ENCODE data around the gene COL4A3. TPM values are rescaled to one million over a fixed set of nuclear protein-coding genes. Genes with fewer than 3 reads are reported as not detected.
A peak's percentile ranks its signal among the peaks of the same experiment; 100 is the strongest.

COL4A3 gene
- total RNA-seq (2014; rRNA removed; shearing (Covaris generic)), result 0.03 and 0.34 TPM in 2 replicates

DNA sequence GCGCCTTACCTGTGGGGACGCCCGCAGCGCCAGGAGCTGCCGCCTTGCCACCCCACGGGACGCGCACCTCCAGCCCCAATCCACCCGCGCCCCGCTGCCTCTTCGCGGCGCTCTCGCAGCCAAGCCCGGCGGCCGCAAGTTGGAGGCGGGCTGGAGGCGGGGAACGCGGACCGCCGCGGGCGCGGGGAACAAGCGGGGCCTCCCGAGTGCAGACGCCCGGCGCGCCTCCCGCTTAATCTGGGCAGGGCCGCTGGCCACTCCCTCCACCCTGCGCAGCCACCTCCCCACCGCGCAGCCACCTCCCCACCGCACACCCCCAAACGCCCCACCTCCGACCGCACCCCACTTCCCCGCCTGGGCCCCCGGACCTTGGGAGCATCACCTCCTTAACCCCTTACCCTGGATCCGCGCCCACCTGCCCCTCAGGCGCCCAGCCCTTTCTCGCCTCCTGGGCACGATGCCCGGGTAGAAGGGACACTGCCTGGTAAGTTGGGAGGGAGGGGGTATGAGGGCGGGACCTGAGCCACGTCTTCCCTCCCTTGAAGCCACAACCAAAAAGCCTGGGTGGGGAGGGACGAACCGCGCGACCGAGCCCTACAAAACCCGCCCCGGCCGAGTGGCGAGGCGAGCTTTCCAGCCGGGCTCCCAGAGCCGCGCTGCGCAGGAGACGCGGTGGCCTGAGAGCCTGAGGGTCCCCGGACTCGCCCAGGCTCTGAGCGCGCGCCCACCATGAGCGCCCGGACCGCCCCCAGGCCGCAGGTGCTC, at the start of gene COL4A3, which contains the start of gene COL4A4:
COL4A3 (plus strand) TSS at position 627 of the 765 bp plus-strand sequence; CDS start at position 730, 103 bp downstream.
COL4A4 (minus strand) TSS at position 208 of the 765 bp plus-strand sequence. CDS start 16,722 bp downstream, outside the sequence.
- Histone ChIP-seq H3K27me3 (no peaks in the 10 kb centered on the region), H3K4me1 (no peaks in the 10 kb centered on the region), H3K36me3 (no peaks in the 10 kb centered on the region), H3K27ac (no peak within 1 kb of the TSS), H3K4me3 (no peak within 1 kb of the TSS), H3K9me3 (replicated peaks) (no peaks in the 10 kb centered on the region)
- no peak for DNase-seq

DNA sequence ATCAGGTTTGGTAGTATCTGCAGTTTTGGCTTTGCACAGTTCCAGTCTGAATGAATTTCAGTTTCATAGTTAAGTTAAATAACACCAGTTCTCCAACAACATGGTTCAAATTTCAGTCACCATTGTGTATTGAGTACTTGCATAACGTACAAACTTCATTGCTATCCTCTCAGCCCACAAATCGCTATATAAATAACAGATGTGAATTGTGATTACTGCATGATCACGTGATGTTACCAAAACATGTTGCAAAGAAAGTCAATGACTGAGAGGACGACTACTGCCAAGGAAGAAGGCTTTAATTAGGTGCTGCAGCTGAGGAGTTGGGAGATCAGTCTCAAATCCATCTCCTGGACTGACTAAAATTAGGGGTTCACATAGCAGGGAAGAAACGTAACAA, 48.7 kb upstream of the COL4A3 start:
- no peaks in the 10 kb centered on the region for H3K36me3 ChIP-seq
- no peaks in the 10 kb centered on the region for H3K27me3 ChIP-seq
- H3K4me3 ChIP-seq, result no peak overlapping the region
- DNase-seq, result no peak
- no peaks in the 10 kb centered on the region for H3K4me1 ChIP-seq
- H3K9me3 ChIP-seq (replicated peaks), result no peaks in the 10 kb centered on the region
- no peak overlapping the region for H3K27ac ChIP-seq

DNA sequence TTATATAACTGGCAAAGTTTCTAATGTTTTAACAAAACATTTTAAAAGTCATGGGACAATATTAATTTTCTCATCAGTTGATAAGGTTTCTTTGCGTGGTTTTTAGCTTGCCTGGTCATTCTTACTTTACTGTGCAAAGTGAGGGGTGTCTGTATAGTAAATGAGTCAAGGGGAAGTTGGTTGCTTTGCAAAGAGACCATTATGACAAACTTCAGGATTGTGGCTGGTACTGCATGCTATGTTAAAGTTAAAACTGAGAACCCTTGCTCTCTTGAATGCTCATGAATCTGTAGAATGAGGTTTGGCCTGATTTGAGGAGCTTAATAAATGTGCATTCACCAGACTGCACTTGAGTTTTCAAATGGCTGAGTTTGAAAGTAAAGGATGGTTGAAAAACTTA, 47.4 kb upstream of the COL4A3 start:
- DNase-seq, result no peak
- H3K36me3 ChIP-seq, result no peaks in the 10 kb centered on the region

DNA sequence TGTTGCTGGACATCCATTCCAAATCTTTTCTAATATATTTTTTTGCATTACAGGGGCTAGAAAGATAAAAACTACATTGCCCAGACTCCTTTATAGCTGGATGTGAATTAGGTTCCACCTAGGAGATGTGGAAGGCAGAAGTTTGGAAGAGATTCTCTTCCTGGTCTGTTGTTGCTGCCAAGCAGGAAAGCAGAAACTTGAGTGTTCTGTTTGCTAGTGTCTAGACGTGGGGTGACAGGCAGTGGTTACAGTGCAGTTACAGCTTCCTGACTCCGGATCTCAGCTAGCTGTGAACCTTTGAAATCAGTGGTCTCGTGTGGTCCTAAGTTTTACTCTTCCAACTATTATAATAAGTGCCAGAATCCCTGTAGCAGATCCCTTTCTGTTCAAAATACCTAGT, 46.6 kb upstream of the COL4A3 start:
- no peaks in the 10 kb centered on the region for H3K9me3 ChIP-seq (replicated peaks)
- no peak for DNase-seq
- no peak overlapping the region for H3K27ac ChIP-seq
- H3K36me3 ChIP-seq, result no peaks in the 10 kb centered on the region
- no peak overlapping the region for H3K4me3 ChIP-seq
- H3K27me3 ChIP-seq, result no peaks in the 10 kb centered on the region
- no peaks in the 10 kb centered on the region for H3K4me1 ChIP-seq

More for the DNA sequence above, 47.4 kb upstream of the COL4A3 start:
- H3K27ac ChIP-seq, result no peak overlapping the region
- no peaks in the 10 kb centered on the region for H3K4me1 ChIP-seq
- no peaks in the 10 kb centered on the region for H3K27me3 ChIP-seq
- no peaks in the 10 kb centered on the region for H3K9me3 ChIP-seq (replicated peaks)
- H3K4me3 ChIP-seq, result no peak overlapping the region

DNA sequence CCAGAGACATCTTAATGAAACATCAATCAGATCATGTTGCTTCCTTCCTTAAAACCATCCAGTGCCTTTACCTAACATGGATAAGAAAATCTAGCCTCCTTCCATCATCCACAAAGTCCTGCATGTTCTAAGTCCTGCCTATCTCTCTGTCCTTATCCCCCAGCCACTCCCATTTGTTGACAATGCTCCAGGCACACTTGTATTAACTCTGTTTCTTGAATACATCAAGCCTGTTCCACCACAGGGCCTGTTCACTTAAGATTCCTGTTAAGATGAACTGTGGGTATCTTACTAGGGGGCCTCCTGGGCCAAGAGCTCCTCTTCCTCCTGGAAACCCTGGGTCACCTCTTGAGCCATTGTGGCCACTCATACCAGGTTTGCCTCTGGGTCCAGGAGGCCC, 46.1 kb upstream of the COL4A3 start:
- Histone ChIP-seq H3K27me3 (no peaks in the 10 kb centered on the region), H3K27ac (no peak overlapping the region), H3K9me3 (replicated peaks) (no peaks in the 10 kb centered on the region), H3K4me1 (no peaks in the 10 kb centered on the region), H3K36me3 (no peaks in the 10 kb centered on the region), H3K4me3 (no peak overlapping the region)
- no peak for DNase-seq

DNA sequence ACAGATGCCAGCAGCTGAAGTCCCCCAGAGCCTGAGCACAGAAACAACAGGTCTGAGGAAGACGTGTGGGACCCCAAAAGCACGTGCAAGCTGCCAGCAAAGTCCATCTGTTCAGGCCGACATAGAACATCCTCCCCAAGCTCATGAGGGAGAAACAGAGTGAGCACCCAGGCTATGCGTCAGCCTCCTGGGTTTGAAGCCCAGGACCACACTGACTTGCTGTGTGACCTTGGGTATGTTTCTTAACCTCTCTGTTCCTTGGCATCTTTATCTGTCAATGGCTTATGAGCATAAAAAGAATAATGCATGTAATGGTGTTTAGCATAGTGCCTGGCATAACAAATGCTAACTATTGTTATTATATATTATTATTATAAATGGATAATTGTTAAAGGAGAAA, 40.7 kb upstream of the COL4A3 start:
- H3K9me3 ChIP-seq (replicated peaks), result no peaks in the 10 kb centered on the region
- H3K27me3 ChIP-seq, result no peaks in the 10 kb centered on the region
- no peak overlapping the region for H3K27ac ChIP-seq
- no peak overlapping the region for H3K4me3 ChIP-seq
- H3K4me1 ChIP-seq, result no peaks in the 10 kb centered on the region; the same call in 1 of the 2 replicates
- DNase-seq, result no peak
- H3K36me3 ChIP-seq, result no peaks in the 10 kb centered on the region

DNA sequence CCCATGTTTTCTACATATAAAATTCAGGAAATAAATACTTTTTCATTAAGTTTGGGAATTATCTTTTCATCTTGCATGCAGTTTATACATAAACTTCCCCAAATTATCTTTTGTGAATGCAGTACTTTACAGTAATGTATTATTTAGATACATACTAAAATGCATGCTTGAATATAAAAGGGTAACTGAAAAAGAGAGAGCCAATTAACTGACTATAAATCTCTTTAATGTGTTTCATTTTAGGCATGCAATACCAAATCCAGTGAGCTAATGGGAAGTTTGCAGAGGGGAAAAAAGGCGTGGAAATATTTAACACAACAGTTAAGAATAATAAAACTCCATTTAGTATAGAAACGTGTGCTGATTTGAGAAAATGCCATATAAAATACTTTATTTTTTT, 39.6 kb upstream of the COL4A3 start:
- Histone ChIP-seq H3K27me3 (no peaks in the 10 kb centered on the region), H3K36me3 (no peaks in the 10 kb centered on the region), H3K4me3 (no peak overlapping the region), H3K27ac (no peak overlapping the region), H3K9me3 (replicated peaks) (no peaks in the 10 kb centered on the region), H3K4me1 (no peaks in the 10 kb centered on the region; the same call in 1 of the 2 replicates)
- no peak for DNase-seq

DNA sequence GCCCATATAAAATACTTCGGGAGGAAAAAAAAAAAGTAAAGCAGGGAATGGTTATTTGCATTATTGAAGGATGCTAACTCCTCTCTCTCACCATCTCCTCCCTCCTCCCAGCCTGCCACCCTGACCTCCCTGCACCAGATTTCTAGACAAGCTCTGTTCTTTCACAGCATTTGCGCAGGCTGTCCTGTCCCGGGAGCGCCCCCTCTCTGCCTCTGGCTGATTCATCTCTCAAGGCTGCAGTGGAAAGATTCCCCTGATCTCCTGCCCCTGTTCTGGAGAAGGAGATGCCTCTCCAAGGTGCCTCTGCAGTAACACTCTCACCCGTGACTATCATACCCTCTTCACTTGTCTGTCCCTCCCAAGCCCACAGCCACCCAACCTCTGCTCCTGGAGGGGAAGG, 38.9 kb upstream of the COL4A3 start:
- Histone ChIP-seq H3K36me3 (no peaks in the 10 kb centered on the region), H3K4me3 (no peak overlapping the region), H3K27me3 (no peaks in the 10 kb centered on the region), H3K4me1 (no peaks in the 10 kb centered on the region; the same call in 1 of the 2 replicates), H3K27ac (no peak overlapping the region), H3K9me3 (replicated peaks) (no peaks in the 10 kb centered on the region)
- peak in 1 of 2 experiments; percentile 14 for DNase-seq

DNA sequence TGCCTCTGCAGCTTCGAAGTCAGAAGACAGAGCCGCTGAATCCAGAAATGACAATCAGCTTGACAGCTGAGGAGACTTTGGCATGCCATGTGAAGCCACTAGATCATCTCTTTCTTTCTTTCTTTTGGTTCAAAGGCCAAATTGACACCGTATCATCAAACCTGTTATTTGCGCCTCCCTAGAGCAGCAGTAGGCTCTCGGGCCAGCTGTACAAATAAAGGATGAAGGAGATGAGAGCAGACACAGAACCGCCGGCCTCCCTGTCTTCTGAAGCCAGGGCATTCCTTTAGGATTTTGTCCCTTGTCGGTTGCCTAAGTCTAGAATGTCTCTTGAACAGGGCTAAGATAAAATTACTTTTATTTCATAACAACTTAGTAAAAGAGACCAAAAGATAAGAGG, 37.2 kb upstream of the COL4A3 start:
- Histone ChIP-seq H3K4me3 (no peak overlapping the region), H3K27ac (no peak overlapping the region), H3K36me3 (no peaks in the 10 kb centered on the region), H3K9me3 (replicated peaks) (no peaks in the 10 kb centered on the region), H3K27me3 (no peaks in the 10 kb centered on the region), H3K4me1 (no peaks in the 10 kb centered on the region; the same call in 1 of the 2 replicates)
- peak; percentile 54 to 70 for DNase-seq

DNA sequence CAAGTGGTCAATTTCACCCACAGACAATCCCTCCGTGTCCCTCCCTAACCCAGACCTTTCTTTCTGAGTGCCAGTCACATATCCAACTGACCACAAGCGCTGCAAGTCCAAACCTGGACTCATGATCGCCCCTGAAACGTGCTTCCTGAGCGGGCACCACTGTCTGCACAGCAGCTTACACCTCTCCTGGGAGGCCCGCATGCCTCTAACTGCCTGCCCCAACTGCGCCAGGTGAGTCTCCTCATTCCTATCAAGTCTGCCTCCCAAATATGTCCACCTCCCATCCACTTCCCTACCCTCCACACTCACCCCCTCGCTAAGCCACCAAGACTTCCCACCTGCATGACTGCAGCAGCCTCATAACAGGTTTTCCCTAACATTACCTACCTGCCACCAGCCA, 33.8 kb upstream of the COL4A3 start:
- H3K4me3 ChIP-seq, result no peak overlapping the region
- no peaks in the 10 kb centered on the region for H3K27me3 ChIP-seq
- H3K36me3 ChIP-seq, result no peaks in the 10 kb centered on the region
- H3K4me1 ChIP-seq, result peaks cover 15% of the 10 kb centered on the region
- no peak overlapping the region for H3K27ac ChIP-seq
- H3K9me3 ChIP-seq (replicated peaks), result no peaks in the 10 kb centered on the region
- DNase-seq, result no peak

DNA sequence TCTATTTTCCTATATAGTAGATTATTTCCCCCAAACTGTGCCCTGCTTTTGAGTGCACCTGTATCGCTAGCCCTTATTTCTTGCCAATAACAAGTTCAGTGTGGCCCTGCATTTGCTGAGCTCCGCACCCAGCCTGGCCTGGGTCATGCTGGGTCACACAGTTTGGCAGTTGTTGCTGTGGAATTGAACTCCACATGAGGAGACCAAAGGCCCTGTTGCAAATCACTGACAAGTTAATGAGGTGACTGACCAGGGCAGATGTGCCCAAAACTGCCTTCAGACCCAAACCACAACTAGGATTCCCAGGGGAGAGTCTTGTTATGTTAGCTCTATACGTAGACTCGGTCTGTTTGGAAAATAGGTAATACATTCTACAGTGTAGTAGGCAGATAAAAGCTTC, 31.4 kb upstream of the COL4A3 start:
- Histone ChIP-seq H3K27me3 (no peaks in the 10 kb centered on the region), H3K4me1 (peaks cover 18% of the 10 kb centered on the region), H3K36me3 (no peaks in the 10 kb centered on the region), H3K9me3 (replicated peaks) (no peaks in the 10 kb centered on the region), H3K27ac (no peak overlapping the region), H3K4me3 (no peak overlapping the region)
- peak; percentile 90 to 98 for DNase-seq

DNA sequence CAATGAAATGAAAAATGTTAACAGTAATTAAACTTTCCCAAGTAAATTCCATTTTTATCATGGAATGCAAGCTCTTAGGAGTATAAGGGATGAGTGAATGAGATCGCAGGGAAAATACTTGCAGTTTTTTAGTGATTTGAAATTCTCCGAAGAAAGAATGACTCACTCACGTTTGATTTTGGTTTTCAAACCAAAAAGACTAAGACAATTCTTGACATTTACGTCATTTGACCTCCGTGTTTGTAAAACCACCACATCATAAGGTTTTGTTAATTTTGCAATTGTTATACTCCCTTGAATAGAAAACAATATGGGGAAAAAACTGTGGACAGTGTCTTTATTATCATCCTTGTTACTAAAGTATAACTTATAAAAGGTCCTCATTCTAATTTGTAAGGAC, 29.8 kb upstream of the COL4A3 start:
- H3K4me3 ChIP-seq, result no peak overlapping the region
- H3K27ac ChIP-seq, result no peak overlapping the region
- no peaks in the 10 kb centered on the region for H3K27me3 ChIP-seq
- no peak for DNase-seq
- H3K9me3 ChIP-seq (replicated peaks), result no peaks in the 10 kb centered on the region
- H3K36me3 ChIP-seq, result no peaks in the 10 kb centered on the region
- H3K4me1 ChIP-seq, result peaks cover 18% of the 10 kb centered on the region

DNA sequence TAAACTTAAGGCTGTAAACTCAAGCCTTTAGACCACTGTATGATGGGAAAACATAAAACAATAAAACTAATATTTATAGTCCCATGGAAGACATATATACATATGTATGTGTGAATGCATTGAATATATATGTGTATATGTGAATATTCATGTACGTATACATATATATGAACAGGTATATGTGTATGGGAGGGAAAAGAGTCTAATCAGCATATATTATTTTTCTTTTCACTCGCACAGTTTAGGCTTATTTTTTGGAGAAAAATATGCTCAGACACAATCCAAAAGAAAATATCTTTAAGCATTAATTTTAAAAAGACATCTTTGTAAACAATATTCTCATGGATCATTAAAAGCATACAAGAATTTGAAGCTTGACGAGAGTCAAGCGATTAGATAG, 23.1 kb upstream of the COL4A3 start:
- no peak for DNase-seq
- H3K27ac ChIP-seq, result no peak overlapping the region
- H3K4me3 ChIP-seq, result no peak overlapping the region
- H3K27me3 ChIP-seq, result no peaks in the 10 kb centered on the region
- H3K36me3 ChIP-seq, result no peaks in the 10 kb centered on the region
- H3K4me1 ChIP-seq, result no peaks in the 10 kb centered on the region
- H3K9me3 ChIP-seq (replicated peaks), result no peaks in the 10 kb centered on the region

DNA sequence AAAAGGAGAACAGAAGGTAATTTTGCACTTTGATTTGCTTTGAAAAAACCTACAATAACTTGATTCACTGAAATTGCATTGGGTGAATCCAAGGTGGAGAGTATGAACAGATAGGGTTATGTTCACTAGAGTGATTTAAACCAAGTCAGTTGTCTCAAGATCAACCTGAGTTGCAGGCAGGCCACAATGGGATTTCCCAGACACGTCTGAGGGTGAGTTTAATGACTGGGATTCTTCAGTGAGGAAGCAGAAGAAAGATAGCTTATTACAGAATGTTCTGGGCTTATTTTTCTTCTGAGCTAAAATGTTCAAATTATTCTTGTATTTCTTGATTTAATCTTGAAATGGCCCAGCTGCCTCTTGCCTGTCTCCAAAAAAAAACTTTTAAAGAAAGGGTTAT, 20.5 kb upstream of the COL4A3 start:
- Histone ChIP-seq H3K27me3 (no peaks in the 10 kb centered on the region), H3K9me3 (replicated peaks) (0 out of 2 replicates have a peak, but pooled peaks cover 6% of the 10 kb centered on the region), H3K4me1 (no peaks in the 10 kb centered on the region), H3K4me3 (no peak overlapping the region), H3K27ac (no peak overlapping the region), H3K36me3 (no peaks in the 10 kb centered on the region)
- DNase-seq, result no peak

DNA sequence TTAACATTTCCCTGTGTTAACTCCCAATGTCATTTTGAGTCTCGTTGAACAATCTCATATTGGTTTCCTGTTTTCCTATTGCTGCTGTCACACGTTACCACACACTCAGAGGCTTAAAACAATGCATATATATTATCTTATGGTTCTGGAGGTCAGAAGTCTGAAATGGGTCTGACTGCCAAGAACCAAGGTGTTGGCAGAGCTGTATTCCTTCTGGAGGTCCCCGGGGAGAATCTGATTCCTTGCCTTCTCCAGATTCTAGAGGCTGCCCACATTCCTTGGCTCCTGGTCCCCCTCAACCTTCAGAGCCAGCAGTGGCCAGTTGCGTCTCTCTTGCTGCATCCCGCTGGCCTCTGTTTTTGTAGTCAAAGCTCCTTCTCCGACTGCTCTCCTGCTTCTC, 18.0 kb upstream of the COL4A3 start:
- no peak overlapping the region for H3K27ac ChIP-seq
- no peaks in the 10 kb centered on the region for H3K27me3 ChIP-seq
- no peak for DNase-seq
- no peaks in the 10 kb centered on the region for H3K4me1 ChIP-seq
- H3K4me3 ChIP-seq, result no peak overlapping the region
- 0 out of 2 replicates have a peak, but pooled peaks cover 6% of the 10 kb centered on the region for H3K9me3 ChIP-seq (replicated peaks)
- H3K36me3 ChIP-seq, result no peaks in the 10 kb centered on the region

DNA sequence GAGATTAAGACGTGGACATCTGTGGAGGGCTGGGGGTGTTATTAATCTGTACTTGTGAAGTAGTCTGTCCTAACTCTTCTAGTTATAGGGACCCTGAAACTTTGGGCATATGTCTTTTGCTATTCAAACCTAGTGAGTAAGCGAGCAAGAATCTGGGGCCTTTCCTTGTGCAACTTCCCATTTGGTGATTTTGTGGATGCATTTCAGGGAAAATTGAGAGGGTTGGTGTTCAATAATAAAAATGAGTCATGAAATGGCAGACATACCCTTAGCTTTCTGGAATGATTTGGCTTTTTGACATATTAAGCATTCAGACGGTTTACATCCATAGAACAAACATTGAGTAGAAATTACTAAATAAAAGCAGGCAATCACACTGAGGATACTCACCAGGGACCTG, 17.4 kb upstream of the COL4A3 start:
- H3K9me3 ChIP-seq (replicated peaks), result 0 out of 2 replicates have a peak, but pooled peaks cover 6% of the 10 kb centered on the region
- H3K36me3 ChIP-seq, result no peaks in the 10 kb centered on the region
- no peaks in the 10 kb centered on the region for H3K27me3 ChIP-seq
- no peak for DNase-seq
- no peak overlapping the region for H3K27ac ChIP-seq
- no peak overlapping the region for H3K4me3 ChIP-seq
- H3K4me1 ChIP-seq, result no peaks in the 10 kb centered on the region

Data from SJCRH30 (cell line).